Tibial nerve (tissue), 4 donors: ENCODE data around the gene C1QC. TPM values are rescaled to one million over a fixed set of nuclear protein-coding genes. Genes with fewer than 3 reads are reported as not detected.
"Not testable (repeated sequence)": the region's sequence is repeated elsewhere in the genome, so short reads cannot be mapped to it uniquely, and the experiment has no call there.

Source experiments
- DNase-seq, 2 donors: peaks; one replicate each; pipeline ENCODE4 v3.0.0-alpha.2; 2019; ENCODE audit warnings: low spot score in 2 of 2
- H3K27ac ChIP-seq, 4 donors: fragments of 200-600 bp; sonication (generic) in 3 of 4; one replicate each; pipeline ENCODE4 v1.5.1; 2017 to 2019; ENCODE audit warnings: mild to moderate bottlenecking in 1 of 4
- H3K27me3 ChIP-seq, 2 donors: fragments of 200-600 bp; sonication (generic) in 1 of 2; one replicate each; pipeline versions ENCODE4 v1.5.1 to v1.6.0; 2017 to 2019
- H3K36me3 ChIP-seq, 3 donors: fragments of 200-600 bp; sonication (generic); one replicate each; pipeline ENCODE4 v1.5.1; 2018 to 2019
- H3K4me1 ChIP-seq, 4 donors: fragments of 200-600 bp; sonication (generic) in 3 of 4; one replicate each; pipeline ENCODE4 v1.5.1; 2017 to 2019
- H3K4me3 ChIP-seq, 4 donors: fragments of 200-600 bp; sonication (generic) in 3 of 4; one replicate each; pipeline ENCODE4 v1.5.1; 2017 to 2019; ENCODE audit warnings: mild to moderate bottlenecking in 1 of 4, moderate library complexity in 1 of 4
- H3K9me3 ChIP-seq, 4 donors: fragments of 200-600 bp; sonication (generic) in 3 of 4; one replicate each; pipeline ENCODE4 v1.5.1; 2017 to 2019
- EP300 ChIP-seq, 2 donors: sonication (generic); formaldehyde crosslinking; IDR thresholded peaks; one replicate each; pipeline ENCODE4 v1.6.1; 2017; ENCODE audit warnings: antibody characterized with exemption in 2 of 2, mild to moderate bottlenecking in 1 of 2
- POLR2A ChIP-seq, 2 donors: fragments of 450-650 bp; IDR thresholded peaks; one replicate each; pipeline ENCODE4 v1.6.1; 2017; ENCODE audit warnings: antibody characterized with exemption in 2 of 2, mild to moderate bottlenecking in 2 of 2, moderate library complexity in 2 of 2
- WGBS, 2 donors: methylation state at CpG; one replicate each; pipeline ENCODE4 v1.1.5; 2018; 5-methylcytosine and 5-hydroxymethylcytosine counted together
- total RNA-seq, 4 donors: library from RNA; depleted of rRNA; stranded (reverse); fragments of >200 nt; gene quantifications; one replicate each; pipeline ENCODE4 v1.1.0, GENCODE V29; 2016
- TF ChIP-seq, protein P1 (sequence below), 5 experiments: fragments of 200-600 bp in 3 of 5; fragments of 450-650 bp in 2 of 5; sonication (generic) in 3 of 5; IDR thresholded peaks; one replicate each; pipeline ENCODE4 v1.5.1; 2016 to 2019; ENCODE audit warnings: antibody characterized with exemption in 5 of 5, mild to moderate bottlenecking in 3 of 5, moderate library complexity in 2 of 5

C1QC gene
- total RNA-seq, 4 donors from 2014 or later = 130 to 315 (median 188) TPM

DNA sequence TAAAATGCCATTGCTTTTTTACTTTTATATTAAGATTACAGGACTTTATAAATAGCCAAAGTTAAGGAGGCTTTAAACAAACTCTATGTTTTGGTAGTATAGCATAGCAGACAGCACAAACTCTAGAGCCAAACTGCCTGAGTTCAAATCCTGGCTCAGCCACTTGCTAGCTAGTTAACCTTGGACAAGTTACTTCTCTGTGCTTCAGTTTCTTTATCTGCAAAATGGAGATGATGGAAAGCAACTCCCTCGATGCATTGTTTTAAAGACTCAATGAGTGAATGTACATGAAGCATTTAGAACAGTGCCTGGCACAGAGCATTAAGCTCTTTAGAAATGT, 30.9 kb downstream of the C1QC start:
- WGBS, 2 donors = 46 to 55% methylated on average over 1 of the region's 1 CpG
- TF ChIP-seq EP300 (IDR thresholded peaks at IDR 0.05) = no peak
- no peak for TF ChIP-seq POLR2A (IDR thresholded peaks at IDR 0.05)
- TF ChIP-seq, protein P1, sequence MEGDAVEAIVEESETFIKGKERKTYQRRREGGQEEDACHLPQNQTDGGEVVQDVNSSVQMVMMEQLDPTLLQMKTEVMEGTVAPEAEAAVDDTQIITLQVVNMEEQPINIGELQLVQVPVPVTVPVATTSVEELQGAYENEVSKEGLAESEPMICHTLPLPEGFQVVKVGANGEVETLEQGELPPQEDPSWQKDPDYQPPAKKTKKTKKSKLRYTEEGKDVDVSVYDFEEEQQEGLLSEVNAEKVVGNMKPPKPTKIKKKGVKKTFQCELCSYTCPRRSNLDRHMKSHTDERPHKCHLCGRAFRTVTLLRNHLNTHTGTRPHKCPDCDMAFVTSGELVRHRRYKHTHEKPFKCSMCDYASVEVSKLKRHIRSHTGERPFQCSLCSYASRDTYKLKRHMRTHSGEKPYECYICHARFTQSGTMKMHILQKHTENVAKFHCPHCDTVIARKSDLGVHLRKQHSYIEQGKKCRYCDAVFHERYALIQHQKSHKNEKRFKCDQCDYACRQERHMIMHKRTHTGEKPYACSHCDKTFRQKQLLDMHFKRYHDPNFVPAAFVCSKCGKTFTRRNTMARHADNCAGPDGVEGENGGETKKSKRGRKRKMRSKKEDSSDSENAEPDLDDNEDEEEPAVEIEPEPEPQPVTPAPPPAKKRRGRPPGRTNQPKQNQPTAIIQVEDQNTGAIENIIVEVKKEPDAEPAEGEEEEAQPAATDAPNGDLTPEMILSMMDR (IDR thresholded peaks at IDR 0.05) = no peak

DNA sequence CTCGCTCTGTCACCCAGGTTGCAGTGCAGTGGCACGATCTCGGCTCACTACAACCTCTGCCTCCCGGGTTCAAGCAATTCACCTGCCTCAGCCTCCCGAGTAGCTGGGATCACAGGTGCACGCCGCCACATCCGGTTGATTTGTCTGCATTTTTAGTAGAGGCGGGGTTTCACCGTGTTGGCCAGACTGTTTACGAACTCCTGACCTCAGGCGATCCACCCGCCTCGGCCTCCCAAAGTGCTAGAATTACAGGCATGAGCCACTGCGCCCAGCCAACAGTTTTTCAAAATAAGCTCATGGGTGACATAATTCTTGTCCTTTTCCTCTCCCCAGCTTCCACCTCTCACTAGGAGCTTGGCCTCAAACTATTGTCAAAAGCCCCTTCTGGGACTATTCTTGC, 32.7 kb downstream of the C1QC start:
- not testable (repeated sequence) for DNase-seq

More for the DNA sequence above, 30.9 kb downstream of the C1QC start:
- Histone ChIP-seq H3K27me3 (peaks cover 0 to 44% of the 10 kb centered on the region in 2 donors), H3K4me3 (no peak overlapping the region), H3K36me3 (no peaks in the 10 kb centered on the region), H3K9me3 (no peaks in the 10 kb centered on the region), H3K27ac (no peak overlapping the region), H3K4me1 (peaks cover 0 to 24% (median 4%) of the 10 kb centered on the region in 4 donors)
- no peak for DNase-seq

DNA sequence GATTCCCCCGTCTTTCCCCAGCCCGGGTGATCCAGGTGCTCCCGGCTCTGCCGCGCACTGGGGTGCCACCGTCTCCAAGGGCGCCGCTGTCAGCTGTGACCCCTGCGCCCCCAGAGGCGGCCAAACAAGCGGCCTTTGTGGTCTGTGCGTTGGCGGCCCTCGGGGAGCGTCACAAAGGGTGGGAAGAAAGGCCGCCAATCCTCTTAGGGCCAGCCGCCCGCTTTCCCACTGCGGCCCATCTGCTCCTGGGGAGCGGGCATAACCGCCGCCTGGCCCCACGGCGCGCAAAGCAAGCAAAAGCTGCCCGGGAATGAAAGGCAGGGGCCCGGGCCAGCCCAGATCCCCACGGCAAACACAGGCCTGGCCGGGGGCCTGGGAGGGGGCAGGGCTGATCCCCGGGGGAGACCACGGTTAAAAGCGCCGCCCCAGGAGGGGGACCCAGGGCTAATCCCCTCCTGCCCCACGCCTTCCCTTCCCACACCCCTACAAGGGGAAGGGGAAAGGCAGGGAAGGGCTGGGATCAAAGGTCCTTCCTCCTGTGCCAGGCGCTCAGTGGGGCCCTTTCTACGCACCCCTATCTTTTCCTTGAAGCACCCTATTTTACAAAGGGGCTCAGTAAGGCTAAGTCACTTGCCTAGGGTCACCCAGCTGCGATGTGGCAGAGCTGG, 33.6 kb downstream of the C1QC start:
- peaks cover 0 to 24% (median 4%) of the 10 kb centered on the region in 4 donors for H3K4me1 ChIP-seq

More for the DNA sequence above, 32.7 kb downstream of the C1QC start:
- H3K9me3 ChIP-seq, H3K4me3 ChIP-seq, H3K36me3 ChIP-seq: not testable (repeated sequence)
- Histone ChIP-seq H3K27me3 (peaks cover 0 to 29% of the 10 kb centered on the region in 2 donors), H3K27ac (peak overlapping the region in 1 of 4 donors; percentile 84), H3K4me1 (peaks cover 0 to 24% (median 4%) of the 10 kb centered on the region in 4 donors)
- WGBS, 2 donors = 78 to 80% methylated on average over 15 of the region's 15 CpGs

DNA sequence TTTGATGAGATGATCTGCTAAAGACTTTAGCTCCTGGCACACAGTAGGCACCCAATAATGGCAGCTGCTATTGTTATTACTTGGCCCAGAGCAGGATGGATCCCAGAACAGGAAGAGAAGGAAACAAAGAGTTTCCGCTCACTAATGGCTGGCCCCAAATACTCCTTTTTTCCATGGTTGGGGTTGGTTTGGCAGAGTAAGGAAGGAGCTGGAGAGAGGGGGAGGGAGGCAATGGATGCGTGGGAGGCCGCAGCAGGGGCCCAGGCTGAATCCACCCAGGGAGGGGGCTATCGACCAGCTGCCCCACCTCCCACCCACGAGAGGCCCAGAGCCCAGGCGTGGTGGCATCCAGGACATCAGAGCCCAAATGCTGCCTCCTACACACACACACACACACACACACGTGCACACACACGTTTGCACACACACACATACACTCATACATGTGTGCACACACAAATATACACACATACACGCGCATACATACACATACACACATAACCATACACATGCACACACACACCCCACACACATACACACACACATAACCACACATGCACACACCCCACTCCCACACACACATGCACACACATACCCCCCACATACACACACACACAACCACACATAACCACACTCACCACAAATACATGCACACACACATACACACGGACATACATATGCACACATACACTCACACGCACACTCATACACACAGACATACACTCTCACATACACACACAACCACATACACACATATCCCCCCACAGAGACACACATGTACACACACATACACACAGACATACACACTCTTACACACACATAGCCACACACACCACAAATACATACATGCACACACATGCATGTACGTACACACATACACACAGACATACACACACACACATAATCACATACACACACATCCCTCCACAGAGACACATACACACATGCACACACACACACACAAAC, 34.8 kb downstream of the C1QC start:
- Histone ChIP-seq H3K4me1 (peaks cover 0 to 24% (median 4%) of the 10 kb centered on the region in 4 donors), H3K27ac (peak overlapping the region in 1 of 4 donors; percentile 84), H3K27me3 (peaks cover 0 to 14% of the 10 kb centered on the region in 2 donors), H3K36me3 (no peaks in the 10 kb centered on the region), H3K4me3 (no peak overlapping the region), H3K9me3 (no peaks in the 10 kb centered on the region)
- no peak for DNase-seq
- TF ChIP-seq, protein P1 (IDR thresholded peaks at IDR 0.05) = no peak
- no peak for TF ChIP-seq EP300 (IDR thresholded peaks at IDR 0.05)
- no peak for TF ChIP-seq POLR2A (IDR thresholded peaks at IDR 0.05)
- 59 to 70% methylated on average over 13 of the region's 13 CpGs for WGBS, 2 donors

More for the DNA sequence above, 33.6 kb downstream of the C1QC start:
- peaks cover 0 to 20% of the 10 kb centered on the region in 2 donors for H3K27me3 ChIP-seq
- H3K4me3 ChIP-seq = no peak overlapping the region
- DNase-seq = no peak
- peak overlapping the region in 3 of 4 donors; percentile 50 to 84 (median 56) for H3K27ac ChIP-seq
- no peaks in the 10 kb centered on the region for H3K36me3 ChIP-seq
- 46 to 54% methylated on average over 19 to 28 of the region's 37 CpGs for WGBS, 2 donors
- no peaks in the 10 kb centered on the region for H3K9me3 ChIP-seq
- TF ChIP-seq EP300 (IDR thresholded peaks at IDR 0.05) = peak in 1 of 2 donors; percentile 73
- TF ChIP-seq, protein P1 (IDR thresholded peaks at IDR 0.05) = no peak
- no peak for TF ChIP-seq POLR2A (IDR thresholded peaks at IDR 0.05)

DNA sequence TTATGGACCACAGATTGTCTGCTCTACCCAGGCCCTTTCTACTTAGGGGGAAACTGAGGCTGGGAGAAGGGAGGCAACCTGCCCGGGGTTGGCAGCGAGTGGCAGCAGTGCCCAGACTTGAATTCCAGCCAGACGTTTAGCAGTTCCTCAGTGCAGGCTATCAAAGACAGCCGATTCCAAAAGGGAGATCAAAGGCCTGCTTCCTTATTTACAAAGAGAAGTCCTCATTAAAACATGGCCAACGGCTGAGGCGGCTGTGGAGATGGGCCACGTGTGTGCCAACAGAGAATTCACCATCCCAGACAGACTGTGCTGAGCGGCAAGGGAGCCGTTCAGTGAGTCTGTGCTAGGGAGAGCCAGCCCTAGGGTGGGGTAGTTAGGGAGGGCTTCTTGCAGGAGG, 37.3 kb downstream of the C1QC start:
- Histone ChIP-seq H3K4me1 (peaks cover 0 to 19% (median 4%) of the 10 kb centered on the region in 4 donors), H3K9me3 (no peaks in the 10 kb centered on the region), H3K36me3 (no peaks in the 10 kb centered on the region), H3K27me3 (peaks cover 0 to 14% of the 10 kb centered on the region in 2 donors), H3K27ac (no peak overlapping the region), H3K4me3 (no peak overlapping the region)
- TF ChIP-seq, protein P1 (IDR thresholded peaks at IDR 0.05) = no peak
- TF ChIP-seq EP300 (IDR thresholded peaks at IDR 0.05) (no peak), POLR2A (IDR thresholded peaks at IDR 0.05) (no peak)
- no peak for DNase-seq
- WGBS, 2 donors = 76 to 80% methylated on average over 9 of the region's 9 CpGs
